Gastrocnemius medialis (tissue), 4 donors: ENCODE results near the gene ITGB3. TPM values are rescaled to one million over a fixed set of nuclear protein-coding genes. Genes with fewer than 3 reads are reported as not detected.
A peak's percentile ranks its signal among the peaks of the same experiment; 100 is the strongest.

ENCODE experiments used
- ATAC-seq, 2 donors: fragments of 150-250 bp; one replicate each; pipeline ENCODE4 v1.9.1; 2016
- DNase-seq, 2 donors: peaks; one replicate each; pipeline ENCODE4 v3.0.0-alpha.2; 2019
- H3K27ac ChIP-seq, 4 donors: fragments of 200-600 bp; sonication (generic); 1 replicate in 1 of 4; 2 replicates in 3 of 4; pipeline ENCODE4 v1.5.1; 2016 to 2018; ENCODE audit warnings: mild to moderate bottlenecking in 2 of 4, moderate library complexity in 1 of 4
- H3K27me3 ChIP-seq, 3 donors: fragments of 200-600 bp; sonication (generic) in 2 of 3; 1 replicate in 1 of 3; 2 replicates in 2 of 3; pipeline versions ENCODE4 v1.5.1 to v1.6.0; 2016 to 2019; ENCODE audit warnings: mild to moderate bottlenecking in 1 of 3, moderate library complexity in 1 of 3
- H3K36me3 ChIP-seq, 2 donors: fragments of 200-600 bp; sonication (generic) in 1 of 2; one replicate each; pipeline ENCODE4 v1.5.1; 2017 to 2018
- H3K4me1 ChIP-seq, 2 donors: fragments of 200-600 bp; sonication (generic) in 1 of 2; one replicate each; pipeline ENCODE4 v1.5.1; 2016 to 2017; ENCODE audit warnings: mild to moderate bottlenecking in 2 of 2
- H3K4me3 ChIP-seq, 4 donors: fragments of 200-600 bp; sonication (generic) in 3 of 4; 1 replicate in 1 of 4; 2 replicates in 3 of 4; pipeline ENCODE4 v1.5.1; 2016 to 2019; ENCODE audit warnings: mild to moderate bottlenecking in 2 of 4
- H3K9me3 ChIP-seq, 3 donors: fragments of 200-600 bp; sonication (generic) in 2 of 3; 1 replicate in 1 of 3; 2 replicates in 2 of 3; pipeline ENCODE4 v1.5.1; 2016 to 2019
- POLR2A ChIP-seq, 2 donors: fragments of 450-650 bp; IDR thresholded peaks; one replicate each; pipeline ENCODE4 v1.6.1; 2017; ENCODE audit warnings: antibody characterized with exemption in 2 of 2, mild to moderate bottlenecking in 2 of 2, moderate library complexity in 2 of 2
- in situ Hi-C, 4 donors: fragments of 200-750 bp; cut with MboI; loops; one replicate each; pipeline versions ENCODE4 v1.15.0 to v1.8.0; 2017; ENCODE audit warnings: low sequenced_read_pairs in 4 of 4
- intact Hi-C: fragments of 100-400 bp; cut with DNase I; formaldehyde crosslinking; loops from one replicate; pipeline ENCODE4 v1.15.1; 2023; ENCODE audit warnings: low total_unique reads
- total RNA-seq, 4 donors: library from RNA; depleted of rRNA; stranded (reverse); fragments of >200 nt; gene quantifications; one replicate each; pipeline versions ENCODE4 v1.1.0 to v1.2.3, GENCODE V29; 2016
- TF ChIP-seq, protein P1 (sequence below), 5 experiments: fragments of 450-650 bp in 3 of 5; fragments of 200-600 bp in 2 of 5; sonication (generic) in 2 of 5; IDR thresholded peaks in 4 of 5; conservative IDR thresholded peaks in 1 of 5; 1 replicate in 4 of 5; 2 replicates in 1 of 5; pipeline ENCODE4 v1.5.1; 2016 to 2019; ENCODE audit warnings: antibody characterized with exemption in 5 of 5, mild to moderate bottlenecking in 3 of 5, moderate library complexity in 3 of 5

ITGB3 gene
- total RNA-seq, 4 donors from 2014 or later, result 0.92 to 6.2 (median 1.9) TPM; not detected in 1

DNA sequence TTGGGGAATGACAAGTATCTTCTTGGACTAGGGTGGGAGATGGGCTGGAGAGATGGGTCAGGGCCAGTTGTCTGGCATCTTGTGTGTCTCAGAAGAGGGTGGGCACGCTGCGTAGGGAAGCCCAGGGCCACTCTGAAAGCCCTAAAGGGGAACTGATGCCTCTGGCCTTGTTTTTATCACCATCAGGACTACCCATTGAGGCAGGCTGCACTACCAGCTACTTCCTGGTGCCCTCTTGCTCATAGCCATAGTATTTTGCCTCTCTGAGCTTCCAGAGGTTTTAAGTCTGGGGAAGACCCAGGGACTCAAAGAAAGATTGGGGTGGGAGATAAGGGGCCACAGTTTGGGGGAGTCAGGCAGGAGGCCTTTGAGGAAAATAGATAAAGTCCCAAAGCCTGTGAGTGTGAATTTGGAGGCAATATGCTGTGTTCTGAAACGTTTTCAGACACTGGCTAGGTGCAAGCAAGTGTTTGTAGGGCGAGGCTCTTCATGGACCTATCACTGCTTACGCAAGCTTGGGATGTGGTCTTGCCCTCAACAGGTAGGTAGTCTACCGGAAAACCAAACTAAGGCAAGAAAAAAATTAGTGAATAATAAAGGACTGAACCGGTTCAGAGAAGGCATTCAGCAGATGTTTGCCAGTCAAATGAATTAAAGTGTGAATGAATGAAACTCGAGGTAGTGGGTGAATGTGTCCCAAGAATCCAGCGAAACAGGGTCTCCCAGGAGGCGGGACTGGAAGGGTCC is 688 bp upstream of the ITGB3 start:
- no peak for DNase-seq
- TF ChIP-seq, protein P1, sequence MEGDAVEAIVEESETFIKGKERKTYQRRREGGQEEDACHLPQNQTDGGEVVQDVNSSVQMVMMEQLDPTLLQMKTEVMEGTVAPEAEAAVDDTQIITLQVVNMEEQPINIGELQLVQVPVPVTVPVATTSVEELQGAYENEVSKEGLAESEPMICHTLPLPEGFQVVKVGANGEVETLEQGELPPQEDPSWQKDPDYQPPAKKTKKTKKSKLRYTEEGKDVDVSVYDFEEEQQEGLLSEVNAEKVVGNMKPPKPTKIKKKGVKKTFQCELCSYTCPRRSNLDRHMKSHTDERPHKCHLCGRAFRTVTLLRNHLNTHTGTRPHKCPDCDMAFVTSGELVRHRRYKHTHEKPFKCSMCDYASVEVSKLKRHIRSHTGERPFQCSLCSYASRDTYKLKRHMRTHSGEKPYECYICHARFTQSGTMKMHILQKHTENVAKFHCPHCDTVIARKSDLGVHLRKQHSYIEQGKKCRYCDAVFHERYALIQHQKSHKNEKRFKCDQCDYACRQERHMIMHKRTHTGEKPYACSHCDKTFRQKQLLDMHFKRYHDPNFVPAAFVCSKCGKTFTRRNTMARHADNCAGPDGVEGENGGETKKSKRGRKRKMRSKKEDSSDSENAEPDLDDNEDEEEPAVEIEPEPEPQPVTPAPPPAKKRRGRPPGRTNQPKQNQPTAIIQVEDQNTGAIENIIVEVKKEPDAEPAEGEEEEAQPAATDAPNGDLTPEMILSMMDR (IDR thresholded peaks at IDR 0.05 in 4 of 5, conservative IDR thresholded peaks at IDR 0.05 in 1 of 5), result no peak
- TF ChIP-seq POLR2A (IDR thresholded peaks at IDR 0.05), result no peak
- Histone ChIP-seq H3K27ac (peak overlapping the region in 3 of 4 donors; percentile 9 to 49 (median 46)), H3K9me3 (no peaks in the 10 kb centered on the region), H3K36me3 (no peaks in the 10 kb centered on the region), H3K4me1 (peaks cover 3 to 6% of the 10 kb centered on the region in 2 donors), H3K4me3 (peak overlapping the region; percentile 60 to 76 (median 64)), H3K27me3 (peaks cover 15 to 23% (median 20%) of the 10 kb centered on the region in 3 donors)
- intact Hi-C loops (loop anchor here (5.0 kb wide), 1 partner anchor 64 kb away; no protein-coding TSS in a partner anchor), in situ Hi-C loops (no loop called here)
- no peak for ATAC-seq

DNA sequence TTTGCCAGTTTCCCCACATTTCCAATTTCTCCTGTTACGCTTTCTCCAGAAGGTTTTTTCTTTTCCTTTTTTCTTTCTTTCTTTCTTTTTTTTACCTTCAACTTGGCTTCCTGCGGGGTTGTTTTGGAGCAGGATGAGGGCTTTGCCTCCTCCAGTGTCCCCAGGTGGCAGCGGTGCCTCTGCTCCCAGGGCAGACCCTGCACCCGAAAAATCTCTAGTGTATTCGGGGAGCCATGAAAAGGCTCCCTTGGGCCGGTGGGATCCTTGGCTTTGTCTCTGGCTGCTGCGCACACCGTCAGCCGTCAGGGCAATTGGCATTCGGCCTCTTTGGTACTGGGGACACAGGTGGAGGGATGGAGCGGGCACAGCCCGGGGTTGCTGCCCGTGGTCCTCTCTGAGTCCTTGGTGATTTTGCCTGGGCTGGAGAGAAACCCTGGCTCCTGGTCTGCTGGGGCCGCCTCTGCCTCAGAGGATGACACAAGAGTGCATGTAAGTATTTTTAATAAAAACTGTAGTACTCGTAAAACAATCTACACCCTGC is 846 bp downstream of the ITGB3 start:
- H3K36me3 ChIP-seq, result no peaks in the 10 kb centered on the region
- peak overlapping the region; percentile 39 to 71 (median 57) for H3K27ac ChIP-seq
- H3K4me1 ChIP-seq, result peaks cover 3 to 6% of the 10 kb centered on the region in 2 donors
- in situ Hi-C loops (no loop called here), intact Hi-C loops (loop anchor here (5.0 kb wide), 1 partner anchor 63 kb away; no protein-coding TSS in a partner anchor)
- peak overlapping the region; percentile 60 to 76 (median 64) for H3K4me3 ChIP-seq
- H3K27me3 ChIP-seq, result peaks cover 15 to 23% (median 20%) of the 10 kb centered on the region in 3 donors
- H3K9me3 ChIP-seq, result no peaks in the 10 kb centered on the region
- DNase-seq (no peak), ATAC-seq (no peak)
- TF ChIP-seq, protein P1 (IDR thresholded peaks at IDR 0.05 in 4 of 5, conservative IDR thresholded peaks at IDR 0.05 in 1 of 5), result no peak
- no peak for TF ChIP-seq POLR2A (IDR thresholded peaks at IDR 0.05)

DNA sequence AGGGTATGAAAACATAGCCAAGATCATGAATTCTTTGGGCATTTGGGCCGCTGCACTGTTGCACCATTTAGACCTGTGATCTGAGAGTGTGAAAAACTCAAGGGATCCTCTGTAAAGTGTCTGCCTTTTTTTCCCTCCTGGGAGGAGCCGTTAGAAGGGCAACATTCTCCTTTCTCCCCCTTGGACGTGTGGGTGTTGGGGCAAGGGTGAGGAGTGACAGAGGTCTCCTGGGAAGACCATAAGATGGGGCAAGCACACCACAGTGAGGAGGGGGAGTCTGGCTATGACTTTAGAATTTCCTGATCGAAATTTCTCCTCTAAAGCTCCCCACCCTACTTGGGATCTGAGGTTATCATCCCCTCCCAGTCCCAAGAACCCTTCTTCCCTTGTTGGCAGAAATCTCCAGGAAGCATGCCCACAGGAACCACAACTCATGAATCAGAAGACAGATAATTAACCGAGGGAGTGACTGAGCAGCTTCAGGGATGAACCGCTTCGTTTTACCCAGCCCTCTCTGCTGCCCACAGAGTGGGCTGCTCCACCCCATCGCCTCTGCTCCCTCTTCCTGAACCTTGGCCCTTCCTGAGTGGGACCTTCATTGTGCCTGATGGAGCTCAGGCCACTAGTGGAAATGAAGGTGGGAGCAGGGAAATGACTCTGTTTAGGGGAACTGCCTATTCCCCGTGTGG is 4.2 kb downstream of the ITGB3 start:
- Histone ChIP-seq H3K9me3 (no peaks in the 10 kb centered on the region), H3K36me3 (no peaks in the 10 kb centered on the region), H3K4me1 (peaks cover 3 to 6% of the 10 kb centered on the region in 2 donors), H3K27ac (no peak overlapping the region), H3K4me3 (no peak overlapping the region), H3K27me3 (peaks cover 15 to 23% (median 20%) of the 10 kb centered on the region in 3 donors)
- ATAC-seq, result no peak
- in situ Hi-C loops (no loop called here), intact Hi-C loops (no loop called here)
- DNase-seq, result no peak
- TF ChIP-seq, protein P1 (IDR thresholded peaks at IDR 0.05 in 4 of 5, conservative IDR thresholded peaks at IDR 0.05 in 1 of 5), result no peak
- TF ChIP-seq POLR2A (IDR thresholded peaks at IDR 0.05), result no peak

DNA sequence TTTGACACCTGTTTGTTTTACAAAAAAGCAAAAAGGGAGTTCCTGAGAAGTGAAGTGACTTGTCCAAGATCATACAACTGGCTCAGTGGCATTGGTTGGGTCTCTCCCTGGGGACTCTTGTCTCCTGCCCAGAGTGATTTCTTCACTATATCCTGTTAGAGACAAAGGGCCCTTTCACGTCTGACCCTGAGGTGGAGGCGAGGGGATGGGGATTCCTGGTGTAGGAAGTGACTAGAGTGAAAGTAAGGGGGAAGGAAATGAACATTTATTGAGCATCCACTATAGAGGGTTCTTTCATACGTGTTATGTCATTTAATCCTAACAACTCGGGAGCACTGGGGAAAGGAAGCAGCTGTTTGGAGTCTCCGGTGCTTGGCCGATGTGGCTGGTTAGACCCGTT is 9.0 kb downstream of the ITGB3 start:
- Histone ChIP-seq H3K4me3 (no peak overlapping the region), H3K9me3 (no peaks in the 10 kb centered on the region), H3K27me3 (no peaks in the 10 kb centered on the region), H3K27ac (no peak overlapping the region), H3K4me1 (peaks cover 0 to 4% of the 10 kb centered on the region in 2 donors), H3K36me3 (no peaks in the 10 kb centered on the region)
- TF ChIP-seq, protein P1 (IDR thresholded peaks at IDR 0.05 in 4 of 5, conservative IDR thresholded peaks at IDR 0.05 in 1 of 5), result no peak
- TF ChIP-seq POLR2A (IDR thresholded peaks at IDR 0.05), result no peak
- ATAC-seq (no peak), DNase-seq (no peak)
- intact Hi-C loops, result no loop called here
- in situ Hi-C loops, result no loop called here
